ENCODE results near the gene OSBPL3. TPM values are rescaled to one million over a fixed set of nuclear protein-coding genes. Genes with fewer than 3 reads are reported as not detected.

Gene OSBPL3
- total RNA-seq, 1 donor from 2014 or later = 59.2 TPM

DNA sequence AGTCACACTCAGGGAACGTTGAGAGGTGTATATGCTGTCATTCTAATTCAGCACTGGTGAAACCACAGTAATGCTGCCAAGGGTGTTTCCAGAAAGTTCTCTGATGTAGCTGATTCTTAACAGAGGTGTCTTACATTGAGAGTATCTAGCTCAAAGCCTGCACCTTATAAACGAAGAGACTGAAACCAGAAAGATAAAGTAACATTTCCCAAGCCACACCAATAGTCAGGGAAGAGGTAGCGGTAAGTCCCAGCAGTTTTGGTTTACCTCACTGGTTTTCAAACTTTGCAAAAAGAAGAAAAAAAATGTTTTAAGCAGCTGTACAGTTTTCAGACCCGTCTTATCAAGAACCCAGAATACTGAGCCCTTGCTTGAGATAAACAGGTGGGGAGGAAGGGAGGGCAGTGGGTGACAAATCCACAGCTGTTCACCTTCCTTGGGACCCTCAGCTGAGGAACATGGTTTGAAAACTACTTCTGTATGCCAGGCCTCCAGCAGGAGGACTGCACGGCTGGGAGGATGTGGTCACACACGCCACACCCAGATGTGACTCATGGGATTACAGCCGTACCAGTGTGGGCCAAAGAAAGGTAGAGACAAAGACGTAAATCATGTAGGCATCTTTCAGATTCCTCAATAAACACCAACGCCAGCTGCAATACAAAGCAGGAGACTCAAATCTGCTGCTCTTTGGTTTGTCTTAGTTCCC lies 158.8 kb downstream of the OSBPL3 start:
- Histone ChIP-seq H3K4me1 (peaks cover 41% of the 10 kb centered on the region), H3K9me3 (no peaks in the 10 kb centered on the region), H3K27me3 (no peaks in the 10 kb centered on the region), H3K36me3 (no peaks in the 10 kb centered on the region), H3K4me3 (no peak overlapping the region), H3K27ac (peak overlapping the region; percentile 86)
- TF ChIP-seq, protein P1, sequence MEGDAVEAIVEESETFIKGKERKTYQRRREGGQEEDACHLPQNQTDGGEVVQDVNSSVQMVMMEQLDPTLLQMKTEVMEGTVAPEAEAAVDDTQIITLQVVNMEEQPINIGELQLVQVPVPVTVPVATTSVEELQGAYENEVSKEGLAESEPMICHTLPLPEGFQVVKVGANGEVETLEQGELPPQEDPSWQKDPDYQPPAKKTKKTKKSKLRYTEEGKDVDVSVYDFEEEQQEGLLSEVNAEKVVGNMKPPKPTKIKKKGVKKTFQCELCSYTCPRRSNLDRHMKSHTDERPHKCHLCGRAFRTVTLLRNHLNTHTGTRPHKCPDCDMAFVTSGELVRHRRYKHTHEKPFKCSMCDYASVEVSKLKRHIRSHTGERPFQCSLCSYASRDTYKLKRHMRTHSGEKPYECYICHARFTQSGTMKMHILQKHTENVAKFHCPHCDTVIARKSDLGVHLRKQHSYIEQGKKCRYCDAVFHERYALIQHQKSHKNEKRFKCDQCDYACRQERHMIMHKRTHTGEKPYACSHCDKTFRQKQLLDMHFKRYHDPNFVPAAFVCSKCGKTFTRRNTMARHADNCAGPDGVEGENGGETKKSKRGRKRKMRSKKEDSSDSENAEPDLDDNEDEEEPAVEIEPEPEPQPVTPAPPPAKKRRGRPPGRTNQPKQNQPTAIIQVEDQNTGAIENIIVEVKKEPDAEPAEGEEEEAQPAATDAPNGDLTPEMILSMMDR (IDR thresholded peaks at IDR 0.05) = no peak
- TF ChIP-seq POLR2A (IDR thresholded peaks at IDR 0.05) = no peak
- no peak for TF ChIP-seq POLR2AphosphoS5 (IDR thresholded peaks at IDR 0.05; ENCODE audit: insufficient read depth in 1 of 2, low read depth in 1 of 2)
- DNase-seq (ENCODE audit: extremely low spot score in 2 of 2) = no peak
- intact Hi-C loops (cut with DNase I) = loop anchor here (5.0 kb wide), 1 partner anchor 256 kb away; no protein-coding TSS in a partner anchor

DNA sequence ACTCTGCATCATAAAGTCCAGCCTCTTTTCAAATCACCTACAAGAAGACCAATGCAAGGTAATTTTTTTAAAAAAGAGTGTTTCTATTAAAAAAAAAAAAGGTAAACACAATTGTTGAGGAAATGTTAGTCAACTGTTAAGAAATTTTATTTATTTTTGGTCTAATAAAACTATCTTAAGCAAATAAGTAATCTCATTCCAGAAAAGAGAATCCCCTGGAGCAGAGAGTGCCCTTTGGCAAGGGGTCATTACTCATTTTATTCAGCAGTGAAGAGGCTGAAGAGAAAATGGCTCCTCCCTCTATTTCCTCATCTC lies 159.3 kb downstream of the OSBPL3 start:
- Histone ChIP-seq H3K9me3 (no peaks in the 10 kb centered on the region), H3K27ac (peak overlapping the region; percentile 86), H3K4me1 (peaks cover 36% of the 10 kb centered on the region), H3K27me3 (no peaks in the 10 kb centered on the region), H3K36me3 (no peaks in the 10 kb centered on the region), H3K4me3 (no peak overlapping the region)
- intact Hi-C loops (cut with DNase I) = loop anchor here (5.0 kb wide), 1 partner anchor 257 kb away; no protein-coding TSS in a partner anchor
- DNase-seq (ENCODE audit: extremely low spot score in 2 of 2) = no peak
- TF ChIP-seq POLR2A (IDR thresholded peaks at IDR 0.05) (no peak), POLR2AphosphoS5 (IDR thresholded peaks at IDR 0.05; ENCODE audit: insufficient read depth in 1 of 2, low read depth in 1 of 2) (peak in 1 of 2 donors; percentile 42)

DNA sequence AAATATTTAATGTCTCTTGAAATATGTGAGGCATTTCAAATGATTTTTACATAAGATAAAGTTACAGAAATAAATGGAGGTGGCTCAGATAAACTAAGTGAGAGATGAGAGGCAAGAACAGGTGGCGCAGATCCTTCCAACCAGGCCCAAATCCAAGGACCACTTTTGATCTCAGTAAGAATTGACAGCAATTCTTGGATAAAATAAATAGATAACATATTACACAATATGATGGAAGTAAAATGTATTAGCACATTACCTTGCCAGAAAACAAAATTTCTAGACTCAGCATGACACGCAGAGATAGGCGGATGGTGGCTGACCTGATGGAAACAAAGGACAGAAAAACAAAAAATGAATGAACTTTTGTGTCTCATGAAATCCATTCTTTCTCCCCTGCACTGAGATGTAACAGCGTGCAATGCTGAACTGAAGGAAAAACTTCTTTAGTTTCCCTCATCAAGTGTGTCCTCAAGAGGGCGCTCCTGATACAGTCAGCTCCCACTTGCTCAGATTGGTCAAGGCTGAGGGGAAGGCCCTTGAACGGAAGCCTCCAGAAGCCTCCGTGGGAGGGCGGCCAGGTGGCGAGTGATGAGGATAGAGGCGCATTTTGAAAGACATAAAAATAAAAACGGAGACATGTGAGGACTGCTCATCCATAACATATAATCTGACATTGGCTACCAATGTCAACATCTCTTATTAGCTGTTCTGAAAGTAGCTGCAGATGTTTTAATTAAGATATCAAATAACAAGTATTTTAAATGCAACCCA lies 159.9 kb downstream of the OSBPL3 start:
- H3K36me3 ChIP-seq = peaks cover 0 to 3% of the 10 kb centered on the region in 2 donors
- peak overlapping the region; percentile 86 for H3K27ac ChIP-seq
- peaks cover 30% of the 10 kb centered on the region for H3K4me1 ChIP-seq
- no peaks in the 10 kb centered on the region for H3K27me3 ChIP-seq
- intact Hi-C loops (cut with DNase I) = loop anchor here (5.0 kb wide), 1 partner anchor 257 kb away; no protein-coding TSS in a partner anchor
- peak in 1 of 2 donors; percentile 93 for DNase-seq (ENCODE audit: extremely low spot score in 2 of 2)
- no peaks in the 10 kb centered on the region for H3K9me3 ChIP-seq
- TF ChIP-seq POLR2A (IDR thresholded peaks at IDR 0.05) = no peak
- TF ChIP-seq POLR2AphosphoS5 (IDR thresholded peaks at IDR 0.05; ENCODE audit: insufficient read depth in 1 of 2, low read depth in 1 of 2) = peak in 1 of 2 donors; percentile 75
- TF ChIP-seq, protein P1 (IDR thresholded peaks at IDR 0.05) = peak; percentile 77 to 84 (median 84)
- H3K4me3 ChIP-seq = no peak overlapping the region

DNA sequence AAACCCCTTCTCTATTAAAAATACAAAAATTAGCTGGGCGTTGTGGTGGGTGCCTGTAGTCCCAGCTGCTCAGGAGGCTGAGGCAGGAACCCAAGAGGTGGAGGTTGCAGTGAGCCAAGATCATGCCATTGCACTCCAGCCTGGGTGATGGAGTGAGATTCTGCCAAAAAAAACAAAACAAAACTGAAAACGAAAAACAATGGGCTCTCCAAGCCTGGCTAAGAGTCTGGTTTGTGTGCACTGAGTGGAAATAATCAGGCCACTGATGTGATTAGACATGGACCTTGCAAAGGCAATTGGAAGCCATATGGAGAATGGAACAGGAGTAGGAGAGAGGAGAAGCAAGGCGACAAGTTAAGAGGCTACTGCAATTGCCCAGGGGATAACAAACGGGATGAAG lies 162.6 kb downstream of the OSBPL3 start:
- Histone ChIP-seq H3K36me3 (peaks cover 0 to 9% of the 10 kb centered on the region in 2 donors), H3K4me1 (peaks cover 20% of the 10 kb centered on the region), H3K27me3 (no peaks in the 10 kb centered on the region), H3K4me3 (no peak overlapping the region), H3K27ac (no peak overlapping the region), H3K9me3 (no peaks in the 10 kb centered on the region)
- TF ChIP-seq, protein P1 (IDR thresholded peaks at IDR 0.05) = no peak
- TF ChIP-seq POLR2A (IDR thresholded peaks at IDR 0.05) (no peak), POLR2AphosphoS5 (IDR thresholded peaks at IDR 0.05; ENCODE audit: insufficient read depth in 1 of 2, low read depth in 1 of 2) (no peak)
- no peak for DNase-seq (ENCODE audit: extremely low spot score in 2 of 2)
- intact Hi-C loops (cut with DNase I) = no loop called here

DNA sequence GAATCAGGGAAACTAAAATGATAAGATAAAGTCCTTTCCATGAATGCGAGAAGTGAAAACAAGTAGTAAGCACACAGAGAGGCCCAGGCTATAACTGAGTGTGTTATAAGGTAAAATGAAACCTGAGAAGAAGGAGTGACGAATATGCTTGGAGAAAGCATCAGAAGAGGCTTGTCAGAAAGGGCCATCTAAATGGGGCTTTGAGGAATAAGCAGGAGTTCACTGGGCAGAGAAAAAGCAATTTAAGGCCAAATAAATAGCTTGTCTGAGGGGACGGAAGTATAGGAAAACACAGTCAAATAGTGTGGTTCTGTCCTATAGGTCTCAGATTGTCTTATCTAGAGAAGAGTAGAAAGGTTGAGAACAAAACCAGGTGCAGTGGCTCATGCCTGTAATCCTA lies 163.1 kb downstream of the OSBPL3 start:
- TF ChIP-seq POLR2A (IDR thresholded peaks at IDR 0.05) = no peak
- TF ChIP-seq, protein P1 (IDR thresholded peaks at IDR 0.05) = no peak
- TF ChIP-seq POLR2AphosphoS5 (IDR thresholded peaks at IDR 0.05; ENCODE audit: insufficient read depth in 1 of 2, low read depth in 1 of 2) = no peak
- Histone ChIP-seq H3K27me3 (no peaks in the 10 kb centered on the region), H3K27ac (no peak overlapping the region), H3K4me3 (no peak overlapping the region), H3K4me1 (peaks cover 17% of the 10 kb centered on the region), H3K36me3 (peaks cover 0 to 9% of the 10 kb centered on the region in 2 donors), H3K9me3 (no peaks in the 10 kb centered on the region)
- intact Hi-C loops (cut with DNase I) = no loop called here
- no peak for DNase-seq (ENCODE audit: extremely low spot score in 2 of 2)
